Panc1 (cell line): Measurements from ENCODE around the gene ASCL1. TPM values are rescaled to one million over a fixed set of nuclear protein-coding genes. Genes with fewer than 3 reads are reported as not detected.

ENCODE experiments used
- ATAC-seq: fragments of 200-7000 bp; cut with Tn5 transposase; 2 replicates; pipeline ENCODE4 v1.9.1; 2020; ENCODE audit warnings: mild to moderate bottlenecking, moderate library complexity
- BruUV-seq: library from RNA; stranded (reverse); fragments of 400-500 nt; replicated peaks from 2 replicates; lab custom pipeline; 2021; lab: Mats Ljungman, UMichigan
- CTCF ChIA-PET: fragments of 300-600 bp; sonication (Branson Sonifier 250); formaldehyde crosslinking; loops from one replicate; lab custom pipeline; 2022; ENCODE audit warnings: antibody characterized with exemption; lab: Charles Lee
- POLR2A ChIA-PET: fragments of 300-600 bp; sonication (Branson Sonifier 250); formaldehyde crosslinking; loops from one replicate; lab custom pipeline; 2022; ENCODE audit warnings: antibody characterized with exemption; lab: Charles Lee
- DNase-seq: peaks from one replicate; pipeline ENCODE4 v3.0.0-alpha.2; 2010; ENCODE audit warnings: low read depth, low spot score
- H3K27ac ChIP-seq: 2 replicates; pipeline ENCODE4 v1.5.1; 2011; ENCODE audit warnings: mild to moderate bottlenecking, low read length, inconsistent platforms
- H3K27me3 ChIP-seq: fragments of 200-500 bp; sonication (Bioruptor generic); 2 replicates; pipeline ENCODE4 v1.6.0; 2014; ENCODE audit warnings: low read length, inconsistent platforms; ENCODE audit not compliant: control insufficient read depth, insufficient read depth
- H3K36me3 ChIP-seq: fragments of 200-500 bp; sonication (Bioruptor generic); 2 replicates; pipeline ENCODE4 v1.5.1; 2014; ENCODE audit warnings: inconsistent platforms, mild to moderate bottlenecking, low read length, moderate library complexity; ENCODE audit not compliant: control insufficient read depth, insufficient read depth
- H3K4me1 ChIP-seq: 2 replicates; pipeline ENCODE4 v1.5.1; 2011; ENCODE audit warnings: inconsistent platforms, mild to moderate bottlenecking, low read length, moderate library complexity; ENCODE audit not compliant: control insufficient read depth, insufficient read depth
- H3K4me3 ChIP-seq, 2 experiments: 2 replicates each; pipeline ENCODE4 v1.5.1; 2011 to 2012; ENCODE audit warnings: low read depth in 2 of 2, low read length in 2 of 2, mild to moderate bottlenecking in 2 of 2, inconsistent platforms in 1 of 2, moderate library complexity in 1 of 2
- H3K9me3 ChIP-seq: fragments of 200-500 bp; sonication (Bioruptor generic); 2 replicates; pipeline ENCODE4 v1.5.1; 2014; ENCODE audit warnings: low read depth, mild to moderate bottlenecking, inconsistent platforms, low read length, moderate library complexity; ENCODE audit not compliant: control insufficient read depth, insufficient read depth
- POLR2AphosphoS5 ChIP-seq: IDR thresholded peaks from 2 replicates; pipeline ENCODE4 v1.6.1; 2012; ENCODE audit warnings: mild to moderate bottlenecking, low read depth, low read length, moderate library complexity
- SIN3A ChIP-seq: IDR thresholded peaks from 2 replicates; pipeline ENCODE4 v1.6.1; 2012; ENCODE audit warnings: low read depth, mild to moderate bottlenecking, low read length, moderate library complexity, borderline replicate concordance; ENCODE audit not compliant: insufficient read depth
- TCF7L2 ChIP-seq: IDR thresholded peaks from 2 replicates; pipeline ENCODE4 v1.6.1; 2011; ENCODE audit warnings: mild to moderate bottlenecking, low read depth, low read length, inconsistent platforms
- in situ Hi-C: cut with HindIII; loops from 2 replicates; pipeline ENCODE4 v1.10.0; 2016; ENCODE audit warnings: low sequenced_read_pairs, low pct_unique_long_range_greater_than_20kb
- intact Hi-C: fragments of 100-400 bp; cut with micrococcal nuclease; formaldehyde crosslinking; loops from one replicate; pipeline ENCODE4 v1.10.0; 2022; ENCODE audit not compliant: unreplicated experiment
- total RNA-seq: library from RNA; stranded (reverse); gene quantifications from one replicate; pipeline ENCODE4 v1.2.1, GENCODE V29; 2021; ENCODE audit not compliant: unreplicated experiment
- TF ChIP-seq, protein P1 (sequence below), 2 experiments: IDR thresholded peaks; 2 replicates each; pipeline ENCODE4 v1.6.1; 2011 to 2012; ENCODE audit warnings: low read depth in 2 of 2, control low read depth in 1 of 2, low read length in 1 of 2, mild to moderate bottlenecking in 1 of 2, moderate library complexity in 1 of 2; ENCODE audit not compliant: insufficient read depth in 1 of 2
- TF ChIP-seq, protein P2 (sequence below): fragments of 450-650 bp; IDR thresholded peaks from 2 replicates; pipeline ENCODE4 v1.5.1; 2017; ENCODE audit warnings: mild to moderate bottlenecking

ASCL1 gene
- total RNA-seq, 1 experiment from 2014 or later: not detected

- Histone ChIP-seq H3K4me3 (no peak overlapping the region), H3K27ac (no peak overlapping the region), H3K27me3 (peaks cover 24% of the 10 kb centered on the region), H3K9me3 (no peaks in the 10 kb centered on the region), H3K4me1 (no peaks in the 10 kb centered on the region), H3K36me3 (no peaks in the 10 kb centered on the region)
- ChIA-PET POLR2A (no interaction called here), CTCF (no interaction called here)
- ATAC-seq (no peak), DNase-seq (no peak)
- in situ Hi-C loops: no loop called here
- TF ChIP-seq, protein P1, sequence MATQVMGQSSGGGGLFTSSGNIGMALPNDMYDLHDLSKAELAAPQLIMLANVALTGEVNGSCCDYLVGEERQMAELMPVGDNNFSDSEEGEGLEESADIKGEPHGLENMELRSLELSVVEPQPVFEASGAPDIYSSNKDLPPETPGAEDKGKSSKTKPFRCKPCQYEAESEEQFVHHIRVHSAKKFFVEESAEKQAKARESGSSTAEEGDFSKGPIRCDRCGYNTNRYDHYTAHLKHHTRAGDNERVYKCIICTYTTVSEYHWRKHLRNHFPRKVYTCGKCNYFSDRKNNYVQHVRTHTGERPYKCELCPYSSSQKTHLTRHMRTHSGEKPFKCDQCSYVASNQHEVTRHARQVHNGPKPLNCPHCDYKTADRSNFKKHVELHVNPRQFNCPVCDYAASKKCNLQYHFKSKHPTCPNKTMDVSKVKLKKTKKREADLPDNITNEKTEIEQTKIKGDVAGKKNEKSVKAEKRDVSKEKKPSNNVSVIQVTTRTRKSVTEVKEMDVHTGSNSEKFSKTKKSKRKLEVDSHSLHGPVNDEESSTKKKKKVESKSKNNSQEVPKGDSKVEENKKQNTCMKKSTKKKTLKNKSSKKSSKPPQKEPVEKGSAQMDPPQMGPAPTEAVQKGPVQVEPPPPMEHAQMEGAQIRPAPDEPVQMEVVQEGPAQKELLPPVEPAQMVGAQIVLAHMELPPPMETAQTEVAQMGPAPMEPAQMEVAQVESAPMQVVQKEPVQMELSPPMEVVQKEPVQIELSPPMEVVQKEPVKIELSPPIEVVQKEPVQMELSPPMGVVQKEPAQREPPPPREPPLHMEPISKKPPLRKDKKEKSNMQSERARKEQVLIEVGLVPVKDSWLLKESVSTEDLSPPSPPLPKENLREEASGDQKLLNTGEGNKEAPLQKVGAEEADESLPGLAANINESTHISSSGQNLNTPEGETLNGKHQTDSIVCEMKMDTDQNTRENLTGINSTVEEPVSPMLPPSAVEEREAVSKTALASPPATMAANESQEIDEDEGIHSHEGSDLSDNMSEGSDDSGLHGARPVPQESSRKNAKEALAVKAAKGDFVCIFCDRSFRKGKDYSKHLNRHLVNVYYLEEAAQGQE (IDR thresholded peaks at IDR 0.05; ENCODE audit: insufficient read depth in 1 of 2, low read depth in 2 of 2, low read length in 1 of 2): no peak
- no peak for TF ChIP-seq SIN3A
- no peak for TF ChIP-seq TCF7L2
- TF ChIP-seq, protein P2, sequence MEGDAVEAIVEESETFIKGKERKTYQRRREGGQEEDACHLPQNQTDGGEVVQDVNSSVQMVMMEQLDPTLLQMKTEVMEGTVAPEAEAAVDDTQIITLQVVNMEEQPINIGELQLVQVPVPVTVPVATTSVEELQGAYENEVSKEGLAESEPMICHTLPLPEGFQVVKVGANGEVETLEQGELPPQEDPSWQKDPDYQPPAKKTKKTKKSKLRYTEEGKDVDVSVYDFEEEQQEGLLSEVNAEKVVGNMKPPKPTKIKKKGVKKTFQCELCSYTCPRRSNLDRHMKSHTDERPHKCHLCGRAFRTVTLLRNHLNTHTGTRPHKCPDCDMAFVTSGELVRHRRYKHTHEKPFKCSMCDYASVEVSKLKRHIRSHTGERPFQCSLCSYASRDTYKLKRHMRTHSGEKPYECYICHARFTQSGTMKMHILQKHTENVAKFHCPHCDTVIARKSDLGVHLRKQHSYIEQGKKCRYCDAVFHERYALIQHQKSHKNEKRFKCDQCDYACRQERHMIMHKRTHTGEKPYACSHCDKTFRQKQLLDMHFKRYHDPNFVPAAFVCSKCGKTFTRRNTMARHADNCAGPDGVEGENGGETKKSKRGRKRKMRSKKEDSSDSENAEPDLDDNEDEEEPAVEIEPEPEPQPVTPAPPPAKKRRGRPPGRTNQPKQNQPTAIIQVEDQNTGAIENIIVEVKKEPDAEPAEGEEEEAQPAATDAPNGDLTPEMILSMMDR: no peak
- no peak for TF ChIP-seq POLR2AphosphoS5
- intact Hi-C loops: no loop called here
- BruUV-seq: no TSS peak
These were observed 4.0 kb downstream of the ASCL1 start for GRCh38 chr12:102961466-102961855.

DNA sequence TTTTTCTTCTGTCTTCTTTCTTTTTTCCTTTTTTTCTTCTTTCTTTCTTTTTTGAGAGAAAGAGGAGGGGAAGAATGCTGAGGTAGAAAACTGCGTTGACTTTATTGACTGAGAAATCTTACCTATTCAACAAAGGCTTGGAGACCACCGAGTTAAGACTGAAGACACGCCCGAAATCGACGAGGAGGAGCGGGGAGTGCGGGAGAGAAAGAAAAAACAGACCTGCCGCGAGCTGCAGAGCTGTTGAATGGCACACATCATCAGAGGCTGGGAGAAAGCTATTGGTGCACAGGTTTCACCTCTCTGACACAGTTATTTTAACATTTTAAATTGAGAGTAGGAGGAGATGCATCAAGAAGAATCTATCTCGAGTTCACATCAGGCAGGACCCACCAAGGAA lies 5.1 kb downstream of the ASCL1 start:
- TF ChIP-seq, protein P1 (IDR thresholded peaks at IDR 0.05; ENCODE audit: insufficient read depth in 1 of 2, low read depth in 2 of 2, low read length in 1 of 2): no peak
- no peak for TF ChIP-seq TCF7L2
- TF ChIP-seq POLR2AphosphoS5: no peak
- TF ChIP-seq, protein P2: no peak
- no peak for TF ChIP-seq SIN3A
- no TSS peak for BruUV-seq

More for the DNA sequence above, 5.1 kb downstream of the ASCL1 start:
- ATAC-seq (no peak), DNase-seq (no peak)
- CTCF ChIA-PET: no interaction called here
- Histone ChIP-seq H3K9me3 (no peaks in the 10 kb centered on the region), H3K27ac (no peak overlapping the region), H3K4me1 (no peaks in the 10 kb centered on the region), H3K36me3 (no peaks in the 10 kb centered on the region), H3K27me3 (peaks cover 26% of the 10 kb centered on the region), H3K4me3 (no peak overlapping the region)
- POLR2A ChIA-PET: no interaction called here
- in situ Hi-C loops: no loop called here
- intact Hi-C loops: no loop called here
